Activated naive CD8-positive, alpha-beta T cell treated with anti-CD3 and anti-CD28 coated beads, Interleukin-2, amount 50 U/mL, for 24 hours (primary cell): ENCODE results near the gene MBD5.

Experiments
- ATAC-seq: fragments of 150-1000 bp; cut with Tn5 transposase; one replicate; pipeline ENCODE4 v1.10.0; 2021
- DNase-seq: peaks from one replicate; pipeline ENCODE4 v3.0.0; 2021
- H3K27ac Mint-ChIP-seq: one replicate; pipeline ENCODE4 v1.8.0; 2021; ENCODE audit warnings: mild to moderate bottlenecking, mixed read lengths
- H3K27me3 Mint-ChIP-seq: one replicate; pipeline ENCODE4 v1.8.0; 2021; ENCODE audit warnings: mixed read lengths
- H3K36me3 Mint-ChIP-seq: one replicate; pipeline ENCODE4 v1.8.0; 2021; ENCODE audit warnings: low read depth, mixed read lengths
- H3K4me1 Mint-ChIP-seq: one replicate; pipeline ENCODE4 v1.8.0; 2021; ENCODE audit warnings: mixed read lengths
- H3K4me3 Mint-ChIP-seq: one replicate; pipeline ENCODE4 v1.8.0; 2021; ENCODE audit warnings: mild to moderate bottlenecking, moderate library complexity, mixed read lengths
- H3K9me3 Mint-ChIP-seq: one replicate; pipeline ENCODE4 v1.8.0; 2021; ENCODE audit warnings: mixed read lengths

Gene MBD5

GRCh38 chr2:148122788-148123187, 101.9 kb downstream of the MBD5 start:
- Mint-ChIP-seq H3K4me3 (no peak overlapping the region), H3K4me1 (no peaks in the 10 kb centered on the region), H3K27me3 (no peaks in the 10 kb centered on the region), H3K9me3 (peaks cover 18% of the 10 kb centered on the region), H3K27ac (no peak overlapping the region), H3K36me3 (peaks cover 10% of the 10 kb centered on the region)
- peak; percentile 71 for ATAC-seq
- DNase-seq, result no peak

- Mint-ChIP-seq H3K27me3 (no peaks in the 10 kb centered on the region), H3K4me3 (no peak overlapping the region), H3K36me3 (peaks cover 5% of the 10 kb centered on the region), H3K4me1 (no peaks in the 10 kb centered on the region), H3K27ac (no peak overlapping the region), H3K9me3 (peaks cover 6% of the 10 kb centered on the region)
- no peak for DNase-seq
- ATAC-seq, result no peak
Measured at GRCh38 chr2:148124271-148124670, 103.4 kb downstream of the MBD5 start.

GRCh38 chr2:148130581-148130980, 109.7 kb downstream of the MBD5 start:
- H3K36me3 Mint-ChIP-seq, result no peaks in the 10 kb centered on the region
- H3K27ac Mint-ChIP-seq, result no peak overlapping the region
- no peaks in the 10 kb centered on the region for H3K27me3 Mint-ChIP-seq
- H3K4me1 Mint-ChIP-seq, result peaks cover 4% of the 10 kb centered on the region
- ATAC-seq, result no peak
- no peak overlapping the region for H3K4me3 Mint-ChIP-seq
- no peak for DNase-seq
- H3K9me3 Mint-ChIP-seq, result no peaks in the 10 kb centered on the region

GRCh38 chr2:148132412-148132811, 111.5 kb downstream of the MBD5 start:
- Mint-ChIP-seq H3K27ac (no peak overlapping the region), H3K36me3 (no peaks in the 10 kb centered on the region), H3K9me3 (no peaks in the 10 kb centered on the region), H3K27me3 (no peaks in the 10 kb centered on the region), H3K4me1 (peaks cover 4% of the 10 kb centered on the region), H3K4me3 (no peak overlapping the region)
- no peak for DNase-seq
- no peak for ATAC-seq

- Mint-ChIP-seq H3K4me3 (no peak overlapping the region), H3K4me1 (peaks cover 4% of the 10 kb centered on the region), H3K27me3 (no peaks in the 10 kb centered on the region), H3K36me3 (no peaks in the 10 kb centered on the region), H3K9me3 (no peaks in the 10 kb centered on the region), H3K27ac (no peak overlapping the region)
- ATAC-seq, result no peak
- no peak for DNase-seq
Measured at GRCh38 chr2:148135705-148136104, 114.8 kb downstream of the MBD5 start.

GRCh38 chr2:148136441-148136840, 115.5 kb downstream of the MBD5 start:
- Mint-ChIP-seq H3K9me3 (no peaks in the 10 kb centered on the region), H3K27me3 (no peaks in the 10 kb centered on the region), H3K4me3 (no peak overlapping the region), H3K4me1 (peaks cover 4% of the 10 kb centered on the region), H3K27ac (no peak overlapping the region), H3K36me3 (no peaks in the 10 kb centered on the region)
- ATAC-seq, result no peak
- no peak for DNase-seq

- peaks cover 2% of the 10 kb centered on the region for H3K36me3 Mint-ChIP-seq
- no peaks in the 10 kb centered on the region for H3K27me3 Mint-ChIP-seq
Measured at GRCh38 chr2:148161909-148162435, 141.1 kb downstream of the MBD5 start.

GRCh38 chr2:148162871-148163270, 142.0 kb downstream of the MBD5 start:
- Mint-ChIP-seq H3K4me1 (peaks cover 3% of the 10 kb centered on the region), H3K36me3 (peaks cover 4% of the 10 kb centered on the region), H3K27me3 (no peaks in the 10 kb centered on the region), H3K27ac (no peak overlapping the region), H3K4me3 (no peak overlapping the region), H3K9me3 (no peaks in the 10 kb centered on the region)
- ATAC-seq (no peak), DNase-seq (no peak)

More at GRCh38 chr2:148161909-148162435, 141.1 kb downstream of the MBD5 start:
- Mint-ChIP-seq H3K4me3 (no peak overlapping the region), H3K27ac (no peak overlapping the region), H3K4me1 (peaks cover 3% of the 10 kb centered on the region), H3K9me3 (no peaks in the 10 kb centered on the region)
- ATAC-seq, result no peak
- no peak for DNase-seq

GRCh38 chr2:148165975-148166374, 145.1 kb downstream of the MBD5 start:
- Mint-ChIP-seq H3K27me3 (no peaks in the 10 kb centered on the region), H3K36me3 (peaks cover 11% of the 10 kb centered on the region), H3K4me3 (no peak overlapping the region), H3K9me3 (peaks cover 13% of the 10 kb centered on the region), H3K4me1 (peaks cover 3% of the 10 kb centered on the region), H3K27ac (no peak overlapping the region)
- DNase-seq (no peak), ATAC-seq (no peak)

- ATAC-seq, result no peak
- Mint-ChIP-seq H3K36me3 (peaks cover 17% of the 10 kb centered on the region), H3K4me1 (peaks cover 3% of the 10 kb centered on the region), H3K27ac (no peak overlapping the region), H3K27me3 (no peaks in the 10 kb centered on the region), H3K4me3 (no peak overlapping the region), H3K9me3 (peaks cover 13% of the 10 kb centered on the region)
- DNase-seq, result no peak
Measured at GRCh38 chr2:148167241-148167766, 146.4 kb downstream of the MBD5 start.

GRCh38 chr2:148167855-148168254, 147.0 kb downstream of the MBD5 start:
- no peaks in the 10 kb centered on the region for H3K27me3 Mint-ChIP-seq
- peaks cover 3% of the 10 kb centered on the region for H3K4me1 Mint-ChIP-seq
- H3K9me3 Mint-ChIP-seq, result peaks cover 13% of the 10 kb centered on the region
- H3K27ac Mint-ChIP-seq, result no peak overlapping the region
- DNase-seq (no peak), ATAC-seq (no peak)
- H3K36me3 Mint-ChIP-seq, result peaks cover 19% of the 10 kb centered on the region
- H3K4me3 Mint-ChIP-seq, result no peak overlapping the region

- Mint-ChIP-seq H3K27ac (no peak overlapping the region), H3K27me3 (no peaks in the 10 kb centered on the region), H3K4me1 (no peaks in the 10 kb centered on the region), H3K9me3 (peaks cover 13% of the 10 kb centered on the region), H3K36me3 (peaks cover 18% of the 10 kb centered on the region), H3K4me3 (no peak overlapping the region)
- ATAC-seq (no peak), DNase-seq (no peak)
Measured at GRCh38 chr2:148172131-148172753, 151.4 kb downstream of the MBD5 start.

GRCh38 chr2:148173168-148173567, 152.3 kb downstream of the MBD5 start:
- ATAC-seq, result no peak
- no peaks in the 10 kb centered on the region for H3K27me3 Mint-ChIP-seq
- no peak overlapping the region for H3K4me3 Mint-ChIP-seq
- peaks cover 12% of the 10 kb centered on the region for H3K9me3 Mint-ChIP-seq
- no peak for DNase-seq
- peaks cover 18% of the 10 kb centered on the region for H3K36me3 Mint-ChIP-seq
- no peak overlapping the region for H3K27ac Mint-ChIP-seq
- H3K4me1 Mint-ChIP-seq, result no peaks in the 10 kb centered on the region

- ATAC-seq, result no peak
- H3K27me3 Mint-ChIP-seq, result no peaks in the 10 kb centered on the region
- H3K36me3 Mint-ChIP-seq, result peaks cover 14% of the 10 kb centered on the region
- H3K4me3 Mint-ChIP-seq, result no peak overlapping the region
- H3K4me1 Mint-ChIP-seq, result no peaks in the 10 kb centered on the region
- H3K27ac Mint-ChIP-seq, result no peak overlapping the region
- H3K9me3 Mint-ChIP-seq, result no peaks in the 10 kb centered on the region
- DNase-seq, result no peak
Measured at GRCh38 chr2:148177559-148177958, 156.7 kb downstream of the MBD5 start.

- DNase-seq, result no peak
- no peak overlapping the region for H3K4me3 Mint-ChIP-seq
- H3K27me3 Mint-ChIP-seq, result no peaks in the 10 kb centered on the region
- no peaks in the 10 kb centered on the region for H3K9me3 Mint-ChIP-seq
- no peak overlapping the region for H3K27ac Mint-ChIP-seq
- peaks cover 19% of the 10 kb centered on the region for H3K36me3 Mint-ChIP-seq
- ATAC-seq, result no peak
- H3K4me1 Mint-ChIP-seq, result no peaks in the 10 kb centered on the region
Measured at GRCh38 chr2:148179724-148180123, 158.8 kb downstream of the MBD5 start.
